Neural cell (in vitro differentiated cells): Measurements from ENCODE around the gene ANKS3.

Experiments used
- EZH2 ChIP-seq: fragments of 200-600, 300-800 bp; shearing (Covaris generic), sonication (generic); IDR thresholded peaks from 2 replicates; pipeline ENCODE4 v1.6.1; 2014; ENCODE audit warnings: antibody characterized with exemption, low read length, borderline replicate concordance, mild to moderate bottlenecking; ENCODE audit not compliant: insufficient read depth, poor library complexity, severe bottlenecking
- POLR2AphosphoS5 ChIP-seq: IDR thresholded peaks from 2 replicates; pipeline ENCODE4 v1.6.1; 2012
- RAD21 ChIP-seq: fragments of 450-650 bp; conservative IDR thresholded peaks from 2 replicates; pipeline ENCODE4 v1.6.1; 2014; ENCODE audit warnings: antibody characterized with exemption, mild to moderate bottlenecking, moderate library complexity
- TAF1 ChIP-seq: IDR thresholded peaks from 2 replicates; pipeline ENCODE4 v1.6.1; 2012; ENCODE audit warnings: low read depth
- TF ChIP-seq, protein P1 (sequence below): fragments of 450-650 bp; IDR thresholded peaks from 2 replicates; pipeline ENCODE4 v1.5.1; 2014; ENCODE audit warnings: antibody characterized with exemption, mild to moderate bottlenecking, moderate library complexity; ENCODE audit not compliant: poor library complexity, severe bottlenecking

DNA sequence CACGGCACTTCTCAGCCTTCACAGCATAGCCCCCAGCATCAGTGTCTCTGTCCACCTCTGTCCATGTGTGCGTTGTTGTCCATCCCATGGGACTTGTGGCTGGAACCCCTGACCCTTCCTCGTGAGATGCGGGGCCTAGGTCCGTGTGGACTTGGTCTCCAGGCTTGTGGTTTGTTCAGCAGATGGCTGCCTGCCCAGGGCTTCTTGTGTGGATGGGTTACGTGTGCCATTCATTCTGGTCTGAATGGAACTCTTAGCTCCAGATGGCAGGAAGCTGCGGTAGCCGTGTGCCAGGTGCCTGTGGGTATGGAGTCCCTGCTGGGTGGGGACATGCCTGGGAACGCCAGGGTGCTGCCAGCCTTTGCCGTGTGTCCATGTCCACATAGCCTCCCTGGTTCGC lies 72.4 kb downstream of the ANKS3 start:
- TF ChIP-seq, protein P1, sequence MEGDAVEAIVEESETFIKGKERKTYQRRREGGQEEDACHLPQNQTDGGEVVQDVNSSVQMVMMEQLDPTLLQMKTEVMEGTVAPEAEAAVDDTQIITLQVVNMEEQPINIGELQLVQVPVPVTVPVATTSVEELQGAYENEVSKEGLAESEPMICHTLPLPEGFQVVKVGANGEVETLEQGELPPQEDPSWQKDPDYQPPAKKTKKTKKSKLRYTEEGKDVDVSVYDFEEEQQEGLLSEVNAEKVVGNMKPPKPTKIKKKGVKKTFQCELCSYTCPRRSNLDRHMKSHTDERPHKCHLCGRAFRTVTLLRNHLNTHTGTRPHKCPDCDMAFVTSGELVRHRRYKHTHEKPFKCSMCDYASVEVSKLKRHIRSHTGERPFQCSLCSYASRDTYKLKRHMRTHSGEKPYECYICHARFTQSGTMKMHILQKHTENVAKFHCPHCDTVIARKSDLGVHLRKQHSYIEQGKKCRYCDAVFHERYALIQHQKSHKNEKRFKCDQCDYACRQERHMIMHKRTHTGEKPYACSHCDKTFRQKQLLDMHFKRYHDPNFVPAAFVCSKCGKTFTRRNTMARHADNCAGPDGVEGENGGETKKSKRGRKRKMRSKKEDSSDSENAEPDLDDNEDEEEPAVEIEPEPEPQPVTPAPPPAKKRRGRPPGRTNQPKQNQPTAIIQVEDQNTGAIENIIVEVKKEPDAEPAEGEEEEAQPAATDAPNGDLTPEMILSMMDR, result no peak
- TF ChIP-seq TAF1 (no peak), EZH2 (no peak), POLR2AphosphoS5 (no peak), RAD21 (no peak)
